KMS-11 (cell line): ENCODE results near the gene HS3ST5.

Source experiments
- H2AFZ ChIP-seq: fragments of 200-600 bp; sonication (generic); 2 replicates; pipeline ENCODE4 v1.6.1; 2016; ENCODE audit warnings: antibody characterized with exemption, mixed run types, low read depth
- H3K27ac ChIP-seq: fragments of 200-600 bp; sonication (generic); 2 replicates; pipeline ENCODE4 v1.6.1; 2016; ENCODE audit warnings: mild to moderate bottlenecking, mixed run types
- H3K27me3 ChIP-seq: fragments of 200-600 bp; sonication (generic); 2 replicates; pipeline ENCODE4 v1.6.1; 2017; ENCODE audit warnings: mild to moderate bottlenecking, low read depth, mixed run types, moderate library complexity; ENCODE audit not compliant: insufficient read depth
- H3K36me3 ChIP-seq: fragments of 200-600 bp; sonication (generic); 2 replicates; pipeline ENCODE4 v1.6.1; 2017; ENCODE audit warnings: mild to moderate bottlenecking, mixed run types; ENCODE audit not compliant: insufficient read depth
- H3K4me1 ChIP-seq: fragments of 200-600 bp; sonication (generic); 2 replicates; pipeline ENCODE4 v1.6.1; 2016; ENCODE audit warnings: mild to moderate bottlenecking, low read depth, mixed run types; ENCODE audit not compliant: poor library complexity, severe bottlenecking
- H3K4me2 ChIP-seq: fragments of 200-600 bp; sonication (generic); 2 replicates; pipeline ENCODE4 v1.7.0; 2016; ENCODE audit warnings: mild to moderate bottlenecking, mixed run types
- H3K4me3 ChIP-seq: fragments of 200-600 bp; sonication (generic); IDR thresholded peaks from 2 replicates; pipeline ENCODE4 v1.6.1; 2017; ENCODE audit warnings: low read depth, low read length, mixed read lengths; ENCODE audit not compliant: insufficient read depth
- H3K79me2 ChIP-seq: fragments of 200-600 bp; sonication (generic); 2 replicates; pipeline ENCODE4 v1.6.1; 2016; ENCODE audit warnings: low read depth, mixed run types; ENCODE audit not compliant: insufficient read depth
- H3K9ac ChIP-seq: fragments of 200-600 bp; sonication (generic); 2 replicates; pipeline ENCODE4 v1.6.1; 2016; ENCODE audit warnings: mild to moderate bottlenecking, mixed run types
- H4K20me1 ChIP-seq: fragments of 200-600 bp; sonication (generic); 2 replicates; pipeline ENCODE4 v1.6.1; 2016; ENCODE audit warnings: mild to moderate bottlenecking, mixed run types; ENCODE audit not compliant: insufficient read depth
- TF ChIP-seq, protein P1 (sequence below): fragments of 200-600 bp; sonication (generic); conservative IDR thresholded peaks from 2 replicates; pipeline ENCODE4 v1.6.1; 2017; ENCODE audit warnings: low read depth, mild to moderate bottlenecking, antibody characterized with exemption, low read length, moderate library complexity, mixed read lengths

Gene HS3ST5

DNA sequence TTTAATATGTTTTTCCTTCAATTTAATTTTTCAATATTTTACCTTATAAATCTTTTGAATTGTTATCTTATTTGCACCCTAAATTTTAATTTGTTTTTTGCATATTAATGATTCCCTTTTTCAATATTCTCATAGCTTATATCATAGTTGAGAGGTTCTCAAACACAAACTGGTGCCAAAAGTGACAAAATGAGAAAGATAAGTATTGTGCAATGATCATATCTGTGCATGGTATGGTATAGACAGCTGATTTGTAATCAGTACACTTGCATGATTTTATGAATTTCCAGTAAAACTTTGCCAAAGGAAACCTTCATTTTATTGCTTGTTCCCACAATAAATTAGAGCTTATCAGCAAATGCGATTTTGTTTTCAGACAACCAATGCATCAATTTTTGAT, 210.9 kb downstream of the HS3ST5 start:
- no peak overlapping the region for H3K9ac ChIP-seq
- no peak overlapping the region for H3K4me3 ChIP-seq
- TF ChIP-seq, protein P1, sequence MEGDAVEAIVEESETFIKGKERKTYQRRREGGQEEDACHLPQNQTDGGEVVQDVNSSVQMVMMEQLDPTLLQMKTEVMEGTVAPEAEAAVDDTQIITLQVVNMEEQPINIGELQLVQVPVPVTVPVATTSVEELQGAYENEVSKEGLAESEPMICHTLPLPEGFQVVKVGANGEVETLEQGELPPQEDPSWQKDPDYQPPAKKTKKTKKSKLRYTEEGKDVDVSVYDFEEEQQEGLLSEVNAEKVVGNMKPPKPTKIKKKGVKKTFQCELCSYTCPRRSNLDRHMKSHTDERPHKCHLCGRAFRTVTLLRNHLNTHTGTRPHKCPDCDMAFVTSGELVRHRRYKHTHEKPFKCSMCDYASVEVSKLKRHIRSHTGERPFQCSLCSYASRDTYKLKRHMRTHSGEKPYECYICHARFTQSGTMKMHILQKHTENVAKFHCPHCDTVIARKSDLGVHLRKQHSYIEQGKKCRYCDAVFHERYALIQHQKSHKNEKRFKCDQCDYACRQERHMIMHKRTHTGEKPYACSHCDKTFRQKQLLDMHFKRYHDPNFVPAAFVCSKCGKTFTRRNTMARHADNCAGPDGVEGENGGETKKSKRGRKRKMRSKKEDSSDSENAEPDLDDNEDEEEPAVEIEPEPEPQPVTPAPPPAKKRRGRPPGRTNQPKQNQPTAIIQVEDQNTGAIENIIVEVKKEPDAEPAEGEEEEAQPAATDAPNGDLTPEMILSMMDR, result no peak
- H3K27ac ChIP-seq, result no peak overlapping the region
- no peaks in the 10 kb centered on the region for H3K79me2 ChIP-seq
- peaks cover 17% of the 10 kb centered on the region for H3K4me1 ChIP-seq
- no peaks in the 10 kb centered on the region for H4K20me1 ChIP-seq
- H3K27me3 ChIP-seq, result no peaks in the 10 kb centered on the region
- no peak overlapping the region for H2AFZ ChIP-seq
- no peak overlapping the region for H3K4me2 ChIP-seq
- H3K36me3 ChIP-seq, result no peaks in the 10 kb centered on the region

DNA sequence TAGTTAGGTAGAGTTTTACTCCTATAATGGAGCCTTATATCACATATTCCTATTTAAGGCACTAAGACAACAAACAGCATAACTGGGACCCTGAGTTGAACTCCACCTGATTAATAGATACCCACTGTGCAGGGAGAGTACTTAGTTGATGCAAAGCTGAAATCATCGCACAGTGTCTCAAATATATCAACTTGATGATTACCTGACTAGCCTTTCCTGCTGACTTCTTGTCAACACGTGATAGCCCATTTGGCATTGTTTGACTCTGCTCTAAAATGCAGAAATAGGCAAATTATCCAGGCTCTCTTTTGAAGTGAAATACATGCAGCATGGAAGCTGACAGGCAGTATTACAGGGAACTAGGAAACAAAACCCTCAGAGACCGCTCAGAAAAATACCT, 217.2 kb downstream of the HS3ST5 start:
- Histone ChIP-seq H3K27ac (no peak overlapping the region), H3K4me1 (peaks cover 29% of the 10 kb centered on the region), H3K9ac (no peak overlapping the region), H3K36me3 (no peaks in the 10 kb centered on the region), H3K4me3 (no peak overlapping the region), H3K27me3 (no peaks in the 10 kb centered on the region), H2AFZ (no peak overlapping the region), H3K79me2 (no peaks in the 10 kb centered on the region), H4K20me1 (no peaks in the 10 kb centered on the region), H3K4me2 (no peak overlapping the region)
- TF ChIP-seq, protein P1, result no peak

- Histone ChIP-seq H3K36me3 (no peaks in the 10 kb centered on the region), H2AFZ (no peak overlapping the region), H3K4me3 (no peak overlapping the region), H3K4me1 (peaks cover 13% of the 10 kb centered on the region), H4K20me1 (no peaks in the 10 kb centered on the region), H3K79me2 (no peaks in the 10 kb centered on the region), H3K27ac (no peak overlapping the region), H3K4me2 (no peak overlapping the region), H3K9ac (no peak overlapping the region), H3K27me3 (no peaks in the 10 kb centered on the region)
- TF ChIP-seq, protein P1, result no peak
Measured at GRCh38 chr6:114121913-114122662, 220.7 kb downstream of the HS3ST5 start.

DNA sequence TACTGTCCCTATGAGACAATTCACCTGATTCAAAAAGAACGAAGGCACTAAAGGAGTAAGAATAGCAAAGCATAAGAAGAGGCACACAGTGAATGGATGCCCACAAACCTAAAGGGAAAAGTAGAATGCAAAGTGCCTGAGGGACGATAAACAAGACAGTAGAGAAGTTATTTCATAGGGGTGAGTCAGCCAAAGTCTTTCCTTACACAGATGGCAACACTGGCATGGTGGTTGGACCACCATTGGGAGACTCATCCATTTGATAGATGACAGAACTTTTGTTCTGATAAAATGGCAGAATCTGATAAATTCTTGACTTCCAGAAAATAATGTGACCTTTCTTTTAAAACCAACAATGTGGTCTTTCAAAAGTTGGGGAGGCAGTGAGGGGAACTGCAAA, 223.8 kb downstream of the HS3ST5 start:
- no peaks in the 10 kb centered on the region for H3K79me2 ChIP-seq
- H3K9ac ChIP-seq, result no peak overlapping the region
- H3K4me3 ChIP-seq, result no peak overlapping the region
- H2AFZ ChIP-seq, result no peak overlapping the region
- H4K20me1 ChIP-seq, result no peaks in the 10 kb centered on the region
- no peak overlapping the region for H3K4me2 ChIP-seq
- no peak overlapping the region for H3K27ac ChIP-seq
- H3K27me3 ChIP-seq, result no peaks in the 10 kb centered on the region
- TF ChIP-seq, protein P1, result no peak
- H3K36me3 ChIP-seq, result no peaks in the 10 kb centered on the region
- no peaks in the 10 kb centered on the region for H3K4me1 ChIP-seq
